ENCODE results near the gene WDR73.
A peak's percentile ranks its signal among the peaks of the same experiment; 100 is the strongest.
"Not testable (repeated sequence)": the region's sequence is repeated elsewhere in the genome, so short reads cannot be mapped to it uniquely, and the experiment has no call there.

WDR73 gene

GRCh38 chr15:84645997-84646396 is 8.1 kb downstream of the WDR73 start:
- no peak for TF ChIP-seq CTCF (IDR thresholded peaks at IDR 0.05; ENCODE audit: low read depth, low read length)
- no peak overlapping the region for H3K4me3 ChIP-seq (ENCODE audit: low read depth, low read length)

GRCh38 chr15:84645496-84645895 is 8.6 kb downstream of the WDR73 start:
- no peak for TF ChIP-seq CTCF (IDR thresholded peaks at IDR 0.05; ENCODE audit: low read depth, low read length)
- H3K4me3 ChIP-seq (ENCODE audit: low read depth, low read length), result no peak overlapping the region

GRCh38 chr15:84643838-84644237 is 10.2 kb downstream of the WDR73 start:
- no peak for TF ChIP-seq CTCF (IDR thresholded peaks at IDR 0.05; ENCODE audit: low read depth, low read length)
- no peak overlapping the region for H3K4me3 ChIP-seq (ENCODE audit: low read depth, low read length)

- H3K4me3 ChIP-seq (ENCODE audit: low read depth, low read length), result not testable (repeated sequence)
Measured at GRCh38 chr15:84642640-84643039, 11.4 kb downstream of the WDR73 start.

- H3K4me3 ChIP-seq (ENCODE audit: low read depth, low read length), result not testable (repeated sequence)
Measured at GRCh38 chr15:84641871-84642270, 12.2 kb downstream of the WDR73 start.

- H3K4me3 ChIP-seq (ENCODE audit: low read depth, low read length), result no peak overlapping the region
- no peak for TF ChIP-seq CTCF (IDR thresholded peaks at IDR 0.05; ENCODE audit: low read depth, low read length)
Measured at GRCh38 chr15:84638103-84638502, 16.0 kb downstream of the WDR73 start.

- TF ChIP-seq CTCF (IDR thresholded peaks at IDR 0.05; ENCODE audit: low read depth, low read length), result no peak
- H3K4me3 ChIP-seq (ENCODE audit: low read depth, low read length), result peak overlapping the region; percentile 61
Measured at GRCh38 chr15:84634228-84634837, 19.8 kb downstream of the WDR73 start.

GRCh38 chr15:84633311-84634227 is 20.5 kb downstream of the WDR73 start:
- H3K4me3 ChIP-seq (ENCODE audit: low read depth, low read length), result peak overlapping the region; percentile 61
- no peak for TF ChIP-seq CTCF (IDR thresholded peaks at IDR 0.05; ENCODE audit: low read depth, low read length)

Data from WI38 (cell line).